ENCODE measurements around the gene HOXA6.

Gene HOXA6

DNA sequence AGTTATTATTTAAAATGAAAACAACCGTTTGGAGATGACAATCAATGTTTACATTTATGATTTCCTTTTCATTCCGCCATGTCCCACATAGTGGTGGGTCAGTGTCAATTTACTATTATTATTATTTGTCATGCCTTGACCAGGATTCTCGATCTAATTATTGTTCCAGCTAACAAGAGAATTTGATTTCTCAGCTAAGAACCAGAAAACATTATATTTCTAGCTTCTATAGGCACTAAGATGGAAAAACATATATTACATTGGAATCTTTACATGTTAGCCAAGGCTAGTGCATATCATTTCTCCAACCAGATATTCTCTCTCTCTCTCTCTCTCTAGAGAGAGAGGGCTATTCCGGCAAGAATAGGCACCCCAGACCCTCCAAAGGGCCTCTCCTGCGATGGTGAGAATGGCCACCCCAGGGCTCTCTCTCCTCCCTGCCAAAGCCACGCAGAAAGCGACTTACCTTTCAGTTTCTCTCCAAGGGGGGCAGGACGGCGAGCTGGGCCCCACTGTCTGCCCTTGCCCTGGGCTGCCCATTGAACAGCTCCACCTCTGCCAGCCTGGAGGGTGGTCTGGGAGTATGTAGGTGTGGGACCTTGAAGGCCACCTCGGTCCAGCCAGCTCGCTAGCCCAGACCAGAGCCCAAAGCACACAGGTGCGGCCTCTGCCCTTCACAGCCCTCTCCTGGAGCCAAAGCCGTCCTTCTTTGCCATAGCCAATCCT is 2.4 kb upstream of the HOXA6 start:
- DNase-seq (ENCODE audit: low spot score) = peak; percentile 10

DNA sequence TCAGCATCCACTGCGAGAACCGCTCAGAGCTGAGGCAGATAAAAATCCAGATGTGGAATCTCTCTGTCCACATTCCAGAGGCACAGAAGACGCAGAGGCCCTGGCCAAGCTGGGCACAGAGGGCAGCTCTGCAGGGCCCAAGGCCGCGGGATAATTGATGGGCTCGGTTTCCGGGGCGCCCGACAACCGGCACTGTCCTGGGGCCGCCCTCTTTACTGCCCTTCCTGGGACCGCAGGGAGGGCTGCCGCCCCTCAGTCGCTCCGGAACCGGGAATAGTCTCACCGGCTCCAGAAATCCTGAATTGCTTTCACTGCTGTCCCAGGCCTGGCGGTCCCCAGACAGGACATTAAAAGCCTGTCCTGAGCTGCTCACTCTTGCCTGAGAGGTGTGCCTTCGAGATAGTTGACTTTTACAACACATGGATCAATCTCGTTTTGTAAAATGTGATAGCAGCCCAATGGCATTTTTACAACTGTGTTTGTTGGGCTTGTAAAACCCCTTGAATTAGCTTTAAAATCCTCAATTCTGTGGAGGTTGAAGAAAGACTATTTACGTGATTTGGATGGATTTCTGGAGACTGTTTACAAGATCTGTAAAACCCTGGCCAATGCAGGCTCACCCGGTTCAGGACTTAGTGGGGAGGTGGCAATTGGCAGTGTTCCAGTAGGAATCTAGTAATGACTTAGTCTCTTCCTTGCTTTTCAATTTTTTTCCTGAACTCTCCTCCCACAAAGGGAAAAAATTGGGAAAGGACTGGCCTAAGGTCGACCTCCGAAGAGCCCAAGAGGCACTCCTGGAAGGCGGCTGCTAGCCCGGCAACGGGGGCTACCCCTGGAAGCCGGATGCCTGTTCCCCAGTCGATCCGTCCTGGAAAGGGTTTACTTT is 1.4 kb upstream of the HOXA6 start:
- peak; percentile 60 for DNase-seq (ENCODE audit: low spot score)

- DNase-seq (ENCODE audit: low spot score) = peak; percentile 87
These were observed 619 bp upstream of the HOXA6 start for GRCh38 chr7:27148031-27148755.

GRCh38 chr7:27146491-27147198 is 929 bp downstream of the HOXA6 start:
- DNase-seq (ENCODE audit: low spot score) = peak; percentile 53

DNA sequence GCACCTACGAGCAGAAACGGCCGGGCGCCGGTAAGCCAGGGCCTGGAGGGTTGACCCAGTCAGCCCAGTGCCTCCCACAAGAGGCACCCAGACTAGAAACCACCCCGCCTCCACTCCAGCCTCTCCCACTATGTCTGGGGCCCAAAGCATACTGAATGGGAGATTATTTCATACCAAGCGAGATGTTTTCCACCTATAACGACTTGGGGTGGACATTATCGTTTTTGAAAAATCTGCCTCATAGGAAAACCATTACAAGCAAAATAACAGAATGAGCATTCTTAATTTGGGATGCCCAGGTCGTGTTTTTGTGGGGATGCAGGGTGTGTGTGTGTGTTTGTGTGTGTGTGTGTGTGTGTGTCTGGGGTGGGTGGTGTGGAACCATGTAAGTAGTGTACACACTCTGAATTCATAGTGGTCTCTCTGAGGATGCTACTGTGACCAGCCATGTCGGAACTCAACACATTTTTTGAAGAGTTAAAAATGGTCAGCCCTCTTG is 1.6 kb downstream of the HOXA6 start:
- DNase-seq (ENCODE audit: low spot score) = no peak

GRCh38 chr7:27145165-27145913 is 2.2 kb downstream of the HOXA6 start:
- no peak for DNase-seq (ENCODE audit: low spot score)

DNA sequence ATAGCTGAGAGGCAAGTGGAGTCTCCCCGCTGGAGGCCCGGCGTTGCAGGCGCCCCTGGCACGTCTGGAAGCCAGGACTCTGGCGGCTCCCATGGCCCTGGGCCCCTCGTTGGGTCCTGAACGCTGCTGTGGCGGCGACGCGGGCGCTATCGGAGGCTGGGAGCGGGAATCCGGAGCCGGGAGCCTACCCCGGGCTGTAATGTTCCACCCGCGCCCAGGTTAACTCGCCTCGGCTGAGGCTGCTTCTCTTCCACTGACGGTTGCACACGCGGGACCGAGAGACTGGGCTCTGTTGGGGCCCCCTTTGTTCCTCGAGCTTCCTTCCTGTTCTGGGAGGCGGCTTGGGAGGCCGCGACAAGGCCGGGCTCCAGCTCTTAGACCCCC is 2.8 kb downstream of the HOXA6 start:
- no peak for DNase-seq (ENCODE audit: low spot score)

DNA sequence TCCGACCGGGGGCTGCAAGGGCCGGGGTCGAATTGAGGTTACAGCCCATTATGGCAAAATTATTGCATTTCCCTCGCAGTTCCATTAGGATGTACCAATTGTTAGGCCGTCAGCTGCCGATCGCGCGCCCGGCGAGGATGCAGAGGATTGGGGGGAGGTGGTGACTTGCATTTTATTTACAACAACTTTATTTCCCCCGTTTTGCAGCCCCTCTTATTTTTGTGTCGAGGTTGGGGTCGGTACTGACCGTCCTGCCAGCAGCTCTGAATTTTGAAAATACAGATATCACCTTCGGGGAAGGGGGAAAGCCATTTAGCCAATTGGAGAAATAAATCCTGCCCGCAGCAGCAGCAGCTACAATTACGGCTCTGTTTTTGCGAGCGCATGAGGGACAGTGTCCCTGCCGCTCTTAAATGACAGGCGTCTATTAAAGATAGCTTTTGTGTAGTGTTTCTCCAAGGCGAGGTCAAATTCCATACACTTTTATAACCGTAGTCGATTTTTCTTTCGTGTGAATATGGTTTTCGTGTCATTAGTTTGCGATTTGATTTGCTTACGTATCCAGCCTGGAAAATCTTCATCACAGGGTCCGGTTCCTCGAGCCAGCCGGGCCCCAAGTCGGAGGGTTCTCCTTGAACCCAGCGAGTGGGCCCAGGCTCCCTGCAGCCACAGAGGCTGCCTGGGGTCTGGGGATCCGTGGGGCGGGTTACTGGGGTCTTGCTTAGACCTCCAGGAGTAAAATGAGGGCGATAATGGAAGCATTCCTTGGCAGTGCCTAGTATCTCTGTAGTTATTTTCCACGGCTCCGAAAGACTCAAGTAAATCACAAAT is 3.4 kb downstream of the HOXA6 start:
- DNase-seq (ENCODE audit: low spot score) = no peak

DNA sequence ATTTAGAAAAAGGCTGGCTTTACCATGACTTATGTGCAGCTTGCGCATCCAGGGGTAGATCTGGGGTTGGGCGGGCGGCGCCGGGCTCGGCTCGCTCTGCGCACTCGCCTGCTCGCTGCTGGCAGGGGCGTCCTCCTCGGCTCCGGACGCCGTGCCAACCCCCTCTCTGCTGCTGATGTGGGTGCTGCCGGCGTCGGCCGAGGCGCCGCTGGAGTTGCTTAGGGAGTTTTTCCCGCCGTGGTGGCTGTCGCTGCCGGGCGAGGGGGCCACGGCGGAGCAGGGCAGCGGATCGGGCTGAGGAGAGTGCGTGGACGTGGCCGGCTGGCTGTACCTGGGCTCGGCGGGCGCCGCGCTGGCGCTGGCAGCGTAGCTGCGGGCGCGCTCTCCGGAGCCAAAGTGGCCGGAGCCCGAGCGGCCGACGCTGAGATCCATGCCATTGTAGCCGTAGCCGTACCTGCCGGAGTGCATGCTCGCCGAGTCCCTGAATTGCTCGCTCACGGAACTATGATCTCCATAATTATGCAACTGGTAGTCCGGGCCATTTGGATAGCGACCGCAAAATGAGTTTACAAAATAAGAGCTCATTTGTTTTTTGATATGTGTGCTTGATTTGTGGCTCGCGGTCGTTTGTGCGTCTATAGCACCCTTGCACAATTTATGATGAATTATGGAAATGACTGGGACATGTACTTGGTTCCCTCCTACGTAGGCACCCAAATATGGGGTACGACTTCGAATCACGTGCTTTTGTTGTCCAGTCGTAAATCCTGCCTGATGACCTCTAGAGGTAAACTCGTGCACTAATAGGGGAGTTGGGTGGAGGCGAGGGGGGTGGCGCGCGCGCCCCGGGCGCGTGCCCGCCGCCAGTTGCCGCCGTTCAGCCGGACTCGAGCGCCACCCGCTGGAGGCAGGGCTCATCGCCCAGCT is 4.3 kb downstream of the HOXA6 start, which contains the start of gene HOXA5:
Gene HOXA5, minus strand, starts transcription at position 659 of the 927 bp plus-strand sequence. Its CDS starts 74 bp downstream, at position 585.
- peak; percentile 97 for DNase-seq (ENCODE audit: low spot score)

DNA sequence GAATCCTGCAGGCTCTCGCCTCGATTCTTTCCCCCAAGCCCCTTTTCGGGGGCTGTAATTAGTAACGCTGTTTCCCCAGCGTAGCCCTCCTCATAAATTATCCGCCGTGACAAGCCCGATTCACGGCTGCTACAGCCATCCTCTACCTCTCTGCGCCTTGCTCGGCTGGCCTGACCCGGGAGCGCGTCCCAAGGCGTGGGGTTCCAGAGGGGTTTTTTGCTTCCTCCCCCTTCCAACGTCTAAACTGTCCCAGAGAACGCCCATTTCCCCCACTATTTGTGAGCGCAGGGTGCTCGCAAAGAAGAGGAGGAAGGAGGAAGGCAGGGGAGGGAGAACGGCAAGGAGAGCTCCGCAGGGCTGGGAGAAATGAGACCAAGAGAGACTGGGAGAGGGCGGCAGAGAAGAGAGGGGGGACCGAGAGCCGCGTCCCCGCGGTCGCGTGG is 5.0 kb downstream of the HOXA6 start:
- DNase-seq (ENCODE audit: low spot score) = no peak

DNA sequence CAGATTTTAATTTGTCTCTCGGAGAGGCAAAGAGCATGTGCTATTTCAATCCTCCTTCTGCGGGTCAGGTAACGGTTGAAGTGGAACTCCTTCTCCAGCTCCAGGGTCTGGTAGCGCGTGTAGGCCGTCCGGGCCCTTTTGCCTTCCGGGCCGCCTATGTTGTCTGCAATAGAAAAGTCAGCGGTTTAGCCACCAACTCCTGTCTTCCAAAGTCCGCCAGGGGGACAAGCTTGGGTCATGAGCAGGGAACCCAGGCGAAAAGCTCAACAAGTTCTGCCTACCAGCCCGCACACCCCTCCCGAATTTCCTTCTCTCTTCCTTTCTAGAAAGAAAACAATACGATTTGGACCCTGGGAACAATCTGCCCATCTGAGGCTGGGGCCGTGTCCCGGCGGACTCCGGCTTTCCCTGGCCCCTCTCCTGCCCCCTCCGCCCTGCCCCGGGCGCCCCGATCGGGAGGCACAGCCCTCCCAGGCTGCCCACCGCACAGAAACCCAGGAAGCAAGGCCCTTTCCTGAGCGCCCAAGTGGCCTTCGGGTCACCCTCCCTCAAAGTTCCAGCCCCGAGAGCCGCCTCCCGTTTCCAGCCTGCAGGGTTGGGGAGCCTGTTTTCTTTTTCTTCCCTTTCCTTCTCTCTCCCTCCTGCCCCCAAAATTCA is 5.5 kb downstream of the HOXA6 start:
- DNase-seq (ENCODE audit: low spot score) = peak; percentile 67

GRCh38 chr7:27141137-27141922 is 6.2 kb downstream of the HOXA6 start:
- no peak for DNase-seq (ENCODE audit: low spot score)

DNA sequence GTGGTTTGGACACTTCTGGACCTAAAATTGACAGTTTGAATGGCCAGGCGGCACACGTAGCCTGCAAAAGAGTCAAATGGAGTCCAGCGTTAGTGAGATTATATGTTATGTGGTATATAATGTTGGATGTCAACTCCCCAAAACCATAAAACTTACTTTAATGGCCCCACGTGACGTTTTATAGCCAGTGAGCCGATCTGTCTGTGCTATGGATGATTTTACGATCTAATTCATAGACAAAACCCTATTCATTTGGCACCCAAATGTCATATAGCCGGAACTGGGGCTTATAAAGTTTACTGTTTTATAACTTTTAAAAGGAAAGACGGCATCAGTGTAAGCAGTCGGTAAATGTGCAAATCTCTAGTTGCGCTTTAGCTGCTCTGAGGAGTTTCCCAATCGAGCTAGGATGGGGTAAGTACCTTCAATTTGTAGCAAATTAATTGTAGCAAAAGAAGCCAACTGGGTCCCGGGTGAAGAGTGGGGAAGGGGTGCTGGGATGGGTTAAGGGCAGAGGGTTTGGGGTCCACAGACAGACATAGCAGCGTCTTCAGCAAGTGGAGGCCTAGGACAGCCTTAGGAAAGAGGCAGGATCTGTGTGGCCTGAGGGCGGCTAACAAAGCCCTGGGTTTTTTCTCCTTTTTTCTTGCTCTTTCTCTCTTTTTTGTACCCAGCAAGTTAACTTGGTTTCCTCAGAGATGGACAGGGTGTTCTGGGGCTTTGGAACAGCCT is 7.3 kb downstream of the HOXA6 start:
- DNase-seq (ENCODE audit: low spot score) = no peak

GRCh38 chr7:27139334-27140125 is 8.0 kb downstream of the HOXA6 start:
- no peak for DNase-seq (ENCODE audit: low spot score)

GRCh38 chr7:27138985-27139333 is 8.6 kb downstream of the HOXA6 start:
- no peak for DNase-seq (ENCODE audit: low spot score)

GRCh38 chr7:27138472-27138871 is 9.1 kb downstream of the HOXA6 start:
- no peak for DNase-seq (ENCODE audit: low spot score)

Measured in kidney tubule cell (primary cell).